Stimulated activated CD4-positive, alpha-beta T cell treated with anti-CD3 and anti-CD28 coated beads, Interleukin-12 subunit alpha, Interleukin-12 subunit beta, amount 100 ng/mL, for 48 hours (primary cell): ENCODE measurements around the gene MICU2.
"Not testable (repeated sequence)": the region's sequence is repeated elsewhere in the genome, so short reads cannot be mapped to it uniquely, and the experiment has no call there.

Source experiments
- DNase-seq, 3 donors: peaks; one replicate each; pipeline ENCODE4 v3.0.0-alpha.2; 2020; ENCODE audit warnings: low read depth in 2 of 3, low spot score in 1 of 3

MICU2 gene

GRCh38 chr13:21595546-21595822, 8.5 kb downstream of the MICU2 start:
- DNase-seq, result no peak

- DNase-seq, result no peak
Observed at GRCh38 chr13:21594715-21595545, 9.0 kb downstream of the MICU2 start.

DNA sequence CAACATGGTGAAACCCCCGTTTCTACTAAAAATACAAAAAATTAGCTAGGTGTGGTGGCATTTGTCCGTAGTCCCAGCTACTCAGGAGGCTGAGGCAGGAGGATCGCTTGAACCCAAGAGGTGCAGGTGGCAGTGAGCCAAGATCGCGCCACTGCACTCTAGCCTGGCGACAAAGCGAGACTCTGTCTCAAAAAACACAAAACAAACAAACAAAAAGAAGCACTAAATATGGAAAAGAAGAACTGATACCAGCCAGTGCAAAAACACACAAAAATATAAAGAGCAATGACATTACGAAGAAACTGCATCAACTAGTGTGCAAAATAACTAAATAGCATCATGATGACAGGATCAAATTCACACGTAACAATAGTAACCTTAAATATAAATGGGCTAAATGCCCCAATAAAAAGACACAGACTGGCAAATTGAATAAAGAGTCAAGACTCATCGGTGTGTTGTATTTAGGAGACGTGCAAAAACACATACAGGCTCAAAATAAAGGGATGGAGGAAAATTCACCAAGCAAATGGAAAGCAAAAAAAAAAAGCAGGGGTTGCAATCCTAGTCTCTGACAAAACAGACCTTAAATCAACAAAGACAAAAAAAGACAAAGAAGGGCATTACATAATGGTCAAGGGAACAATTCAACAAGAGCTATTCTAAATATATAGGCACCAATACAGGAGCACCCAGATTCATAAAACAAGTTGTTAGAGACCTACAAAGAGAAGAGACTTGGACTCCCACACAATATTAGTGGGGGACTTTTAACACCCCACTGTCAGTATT, 13.1 kb downstream of the MICU2 start:
- DNase-seq, result not testable (repeated sequence)

DNA sequence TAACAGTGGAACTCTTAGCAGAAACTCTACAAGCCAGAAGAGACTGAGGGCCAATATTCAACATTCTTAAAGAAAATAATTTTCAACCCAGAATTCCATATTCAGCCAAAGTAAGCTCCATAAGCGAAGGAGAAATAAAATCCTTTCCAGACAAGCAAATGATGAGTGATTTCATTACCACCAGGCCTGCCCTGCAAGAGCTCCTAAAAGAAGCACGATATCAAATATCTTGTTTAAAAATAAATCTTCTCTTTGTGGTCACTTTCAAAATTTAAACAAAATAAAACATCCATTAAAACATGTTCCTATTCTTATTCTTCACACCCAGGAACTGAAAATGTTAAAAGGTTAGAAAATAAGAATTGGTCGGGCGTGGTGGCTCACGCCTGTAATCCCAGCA, 13.7 kb downstream of the MICU2 start:
- DNase-seq, result no peak

GRCh38 chr13:21589510-21589909, 14.5 kb downstream of the MICU2 start:
- DNase-seq, result not testable (repeated sequence)

DNA sequence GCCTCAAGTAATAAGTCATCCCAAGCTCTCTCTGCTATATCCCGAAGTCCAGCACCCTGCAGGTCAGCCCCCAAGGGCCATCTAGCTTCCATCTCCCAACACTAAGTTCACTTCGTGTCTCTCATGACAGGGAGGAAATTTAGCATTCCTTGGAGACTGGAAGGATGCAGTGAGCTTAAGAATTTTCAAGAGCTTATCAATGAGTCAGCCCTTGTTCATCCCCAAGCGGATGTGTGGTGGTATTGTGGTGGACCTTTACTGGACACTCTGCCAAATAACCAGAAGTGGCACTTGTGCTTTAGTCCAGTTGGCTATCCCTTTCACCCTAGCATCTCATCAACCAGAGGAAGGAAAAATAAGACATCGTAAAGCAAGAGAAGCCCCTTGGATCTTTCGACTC, 15.6 kb downstream of the MICU2 start:
- DNase-seq, result not testable (repeated sequence)

- DNase-seq, result no peak
Observed at GRCh38 chr13:21584973-21585592, 18.9 kb downstream of the MICU2 start.

- DNase-seq, result no peak
Observed at GRCh38 chr13:21583478-21583877, 20.5 kb downstream of the MICU2 start.

DNA sequence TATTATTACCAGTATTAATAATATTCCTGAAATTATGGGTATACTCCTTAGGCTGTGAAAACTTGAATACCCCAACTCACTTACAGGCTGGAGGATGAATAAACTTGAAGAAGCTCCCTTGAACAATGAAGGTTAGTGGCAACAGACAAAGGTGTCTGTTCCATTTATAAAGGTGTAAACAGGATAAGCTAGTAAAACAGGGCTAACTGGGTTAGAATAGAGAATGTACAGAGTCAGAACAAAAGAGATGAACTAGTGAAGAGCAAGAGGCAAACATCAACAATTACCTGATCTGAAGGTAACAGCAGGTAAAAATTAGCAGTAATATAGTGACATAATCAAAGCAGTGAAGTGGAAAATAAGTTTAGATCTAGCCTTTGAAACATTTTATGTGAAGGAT, 23.2 kb downstream of the MICU2 start:
- no peak for DNase-seq

DNA sequence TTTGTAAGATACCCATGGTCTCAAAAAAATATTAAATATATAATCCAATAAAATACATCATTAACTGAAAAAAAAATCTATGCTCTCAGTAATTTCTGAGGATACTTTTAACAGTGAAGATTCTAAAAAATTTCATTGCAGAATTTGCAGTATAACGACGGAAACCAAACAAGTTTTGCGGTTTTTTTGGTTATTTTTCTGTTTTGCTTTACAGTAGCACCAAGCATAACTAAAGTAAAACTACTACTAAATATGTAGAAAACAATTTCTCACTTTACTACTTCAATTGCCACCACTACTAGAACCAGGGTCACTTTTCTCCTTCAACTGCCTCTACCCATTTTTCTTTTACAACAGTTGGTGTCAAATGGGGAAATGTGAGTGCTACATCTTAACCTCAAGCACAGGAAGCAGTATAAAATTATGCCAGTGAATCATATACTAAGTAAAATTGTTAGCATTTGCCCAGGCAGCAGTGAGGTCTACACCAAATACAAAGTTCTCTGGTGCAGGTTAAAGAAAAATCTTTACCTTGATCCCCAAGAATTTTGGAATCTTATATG, 24.1 kb downstream of the MICU2 start:
- no peak for DNase-seq

GRCh38 chr13:21578748-21579147, 25.2 kb downstream of the MICU2 start:
- no peak for DNase-seq

DNA sequence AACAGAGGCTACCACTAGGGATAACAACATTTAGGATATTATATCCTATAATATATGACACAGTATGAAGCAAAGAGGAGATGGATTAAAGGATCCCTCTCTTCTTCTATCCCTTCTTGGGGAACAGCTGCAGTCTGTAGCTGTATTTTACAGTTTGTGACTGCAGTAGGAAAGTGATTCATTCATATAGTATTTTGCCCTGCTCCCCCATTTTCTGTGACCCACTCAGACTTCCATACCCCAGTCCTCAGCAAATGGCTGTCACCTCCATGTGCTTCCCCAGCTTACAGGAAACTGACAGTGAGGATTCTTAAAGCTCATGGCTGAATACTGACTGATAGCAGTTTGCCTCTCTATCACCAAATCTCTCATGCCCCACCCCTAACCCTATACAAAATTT, 27.5 kb downstream of the MICU2 start:
- no peak for DNase-seq

- no peak for DNase-seq
Observed at GRCh38 chr13:21573920-21574712, 29.9 kb downstream of the MICU2 start.

- no peak for DNase-seq
Observed at GRCh38 chr13:21569686-21570085, 34.3 kb downstream of the MICU2 start.

GRCh38 chr13:21568854-21569253, 35.1 kb downstream of the MICU2 start:
- no peak for DNase-seq

DNA sequence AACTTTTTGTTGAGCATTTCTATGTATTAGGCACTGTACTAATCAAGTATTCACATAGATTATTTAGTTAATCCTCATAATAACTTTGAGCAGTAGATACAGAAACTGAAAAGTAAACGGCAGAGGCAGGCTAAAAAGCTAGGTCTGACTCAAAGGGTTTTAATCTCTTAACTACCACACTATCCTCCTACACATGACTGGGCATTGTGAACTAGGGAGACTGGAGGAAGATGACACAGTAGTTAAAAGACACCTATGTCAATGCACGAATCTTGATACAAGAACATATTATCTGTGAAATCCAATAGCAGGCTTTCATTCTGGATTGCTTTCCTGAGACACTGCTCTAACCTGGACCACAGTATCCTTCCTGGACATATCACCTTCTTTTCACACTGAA, 36.3 kb downstream of the MICU2 start:
- DNase-seq, result no peak

DNA sequence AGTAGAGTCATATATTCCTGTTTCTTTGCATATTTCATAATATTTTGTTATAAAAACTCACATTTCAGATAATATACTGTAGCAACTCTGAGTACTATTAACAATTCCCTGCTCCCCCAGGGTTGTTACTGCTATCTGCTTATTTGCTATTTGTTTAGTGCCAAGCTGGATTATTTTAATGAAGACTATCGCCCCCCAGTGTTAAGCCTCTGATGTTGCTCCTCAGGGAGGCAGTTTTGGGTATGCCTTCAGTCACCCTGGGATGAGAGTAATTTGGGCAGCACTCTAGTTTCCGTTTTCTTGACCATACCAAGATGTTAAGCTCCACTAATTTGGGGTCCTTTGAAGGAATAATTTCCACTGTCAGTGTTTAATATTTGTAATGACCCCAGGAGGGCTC, 46.0 kb downstream of the MICU2 start:
- DNase-seq, result peak in 1 of 3 donors; percentile 12

DNA sequence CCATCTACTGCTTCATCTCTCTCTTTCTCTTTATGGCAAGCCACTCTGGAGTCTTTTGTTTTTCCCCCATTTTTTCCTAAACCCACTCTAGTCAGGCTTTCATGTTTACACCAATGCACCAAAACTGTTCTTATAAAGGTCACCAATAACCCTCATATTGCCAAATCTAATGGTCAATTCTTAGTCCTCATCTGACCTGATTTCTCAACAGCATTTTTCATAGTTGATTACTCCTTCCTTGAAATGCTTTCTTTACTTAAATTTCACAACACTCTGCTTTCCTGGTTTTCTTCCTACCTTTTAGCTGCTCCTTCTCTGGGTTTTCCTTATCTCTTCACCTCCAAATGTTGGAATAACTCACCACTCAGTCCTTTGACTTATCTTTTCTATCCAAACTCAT, 47.9 kb downstream of the MICU2 start:
- no peak for DNase-seq

DNA sequence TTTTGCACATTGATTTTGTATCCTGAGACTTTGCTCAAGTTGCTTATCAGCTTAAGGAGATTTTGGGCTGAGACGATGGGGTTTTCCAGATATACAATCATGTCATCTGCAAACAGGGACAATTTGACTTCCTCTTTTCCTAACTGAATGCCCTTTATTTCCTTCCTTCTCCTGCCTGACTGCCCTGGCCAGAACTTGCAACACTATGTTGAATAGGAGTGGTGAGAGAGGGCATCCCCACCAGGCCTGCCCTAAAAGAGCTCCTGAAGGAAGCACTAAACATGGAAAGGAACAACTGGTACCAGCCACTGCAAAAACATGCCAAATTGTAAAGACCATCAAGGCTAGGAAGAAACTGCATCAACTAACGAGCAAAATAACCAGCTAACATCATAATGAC, 50.7 kb downstream of the MICU2 start:
- DNase-seq, result not testable (repeated sequence)

DNA sequence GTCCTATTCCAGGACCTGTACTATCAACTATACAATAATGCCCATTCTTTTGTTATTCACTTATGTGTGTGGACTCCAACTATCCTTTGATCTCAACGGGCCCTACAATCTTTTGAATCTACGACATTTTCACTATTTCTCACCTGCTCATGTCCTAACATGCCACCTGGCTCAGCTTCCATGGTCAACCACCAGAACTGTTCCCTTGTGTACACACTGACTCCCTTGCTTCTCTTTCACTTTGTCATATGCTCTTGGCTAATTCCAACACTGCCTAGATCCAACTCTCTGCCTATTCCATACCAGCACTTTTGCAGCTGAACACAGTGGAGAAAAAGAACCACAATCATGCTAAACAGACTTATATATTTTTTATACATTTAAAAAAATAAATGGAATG, 53.1 kb downstream of the MICU2 start:
- DNase-seq, result no peak

DNA sequence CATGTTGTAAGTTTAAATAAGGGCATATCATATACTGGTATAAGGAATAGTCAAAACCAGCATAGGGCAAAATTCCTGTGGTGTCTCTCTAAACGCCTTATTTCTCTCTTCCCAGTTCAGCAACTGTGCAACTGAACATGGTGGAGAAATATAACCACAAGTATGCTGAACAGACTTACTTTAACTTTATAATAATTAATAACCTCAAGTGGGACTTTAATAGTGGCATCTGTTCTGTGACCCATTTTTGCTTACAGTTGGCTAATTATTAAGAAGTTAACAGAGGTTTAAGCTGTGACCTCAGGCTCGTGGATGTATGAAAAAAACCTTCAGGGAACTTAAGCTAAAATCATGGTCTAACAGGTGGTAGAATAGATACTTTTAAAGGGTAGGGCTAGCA, 54.3 kb downstream of the MICU2 start:
- no peak for DNase-seq
